ENCODE results near the gene ITPR2.
A peak's percentile ranks its signal among the peaks of the same experiment; 100 is the strongest.
"Not testable (repeated sequence)": the region's sequence is repeated elsewhere in the genome, so short reads cannot be mapped to it uniquely, and the experiment has no call there.

Gene ITPR2

DNA sequence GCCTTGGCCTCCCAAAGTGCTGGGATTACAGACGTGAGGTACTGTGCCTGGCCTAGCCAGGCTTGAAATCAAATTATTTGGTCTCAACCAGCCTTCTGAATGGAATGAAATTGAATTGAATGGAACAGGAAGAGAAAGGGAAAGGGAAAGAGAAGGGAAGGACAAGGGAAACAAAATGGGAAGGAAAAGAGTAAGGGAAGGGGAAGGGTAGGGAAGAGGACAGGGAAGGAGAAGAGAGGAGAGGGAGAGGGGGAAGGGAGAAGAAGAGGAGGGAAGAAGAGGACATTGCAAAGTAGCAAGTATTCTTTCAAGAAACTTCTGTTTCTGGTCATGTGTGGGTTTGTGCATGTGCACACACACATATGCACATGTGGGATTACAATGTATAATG, 97.8 kb downstream of the ITPR2 start:
- peaks cover 0 to 11% (median 0%) of the 10 kb centered on the region in 11 experiments; a peak in 1 of 22 replicates for H3K36me3 ChIP-seq
- H3K4me2 ChIP-seq, result peak overlapping the region in 1 of 11 experiments; percentile 10; a peak in 1 of 22 replicates
- H4K20me1 ChIP-seq, result peaks cover 0 to 51% (median 0%) of the 10 kb centered on the region in 11 experiments; a peak in 2 of 22 replicates
- H3K9me3 ChIP-seq (replicated peaks in 1 of 11), result peaks cover 10 to 38% (median 20%) of the 10 kb centered on the region in 11 experiments; a peak in 21 of 22 replicates
- TF ChIP-seq Cebpa-rat (IDR thresholded peaks at IDR 0.05), result no peak
- H3K4me3 ChIP-seq, result no peak overlapping the region
- H3K4me1 ChIP-seq, result peaks cover 0 to 62% (median 15%) of the 10 kb centered on the region in 10 experiments; a peak in 14 of 20 replicates
- no peak overlapping the region for H3K9ac ChIP-seq
- no peak overlapping the region for H3K27ac ChIP-seq
- H3K27me3 ChIP-seq, result no peaks in the 10 kb centered on the region

DNA sequence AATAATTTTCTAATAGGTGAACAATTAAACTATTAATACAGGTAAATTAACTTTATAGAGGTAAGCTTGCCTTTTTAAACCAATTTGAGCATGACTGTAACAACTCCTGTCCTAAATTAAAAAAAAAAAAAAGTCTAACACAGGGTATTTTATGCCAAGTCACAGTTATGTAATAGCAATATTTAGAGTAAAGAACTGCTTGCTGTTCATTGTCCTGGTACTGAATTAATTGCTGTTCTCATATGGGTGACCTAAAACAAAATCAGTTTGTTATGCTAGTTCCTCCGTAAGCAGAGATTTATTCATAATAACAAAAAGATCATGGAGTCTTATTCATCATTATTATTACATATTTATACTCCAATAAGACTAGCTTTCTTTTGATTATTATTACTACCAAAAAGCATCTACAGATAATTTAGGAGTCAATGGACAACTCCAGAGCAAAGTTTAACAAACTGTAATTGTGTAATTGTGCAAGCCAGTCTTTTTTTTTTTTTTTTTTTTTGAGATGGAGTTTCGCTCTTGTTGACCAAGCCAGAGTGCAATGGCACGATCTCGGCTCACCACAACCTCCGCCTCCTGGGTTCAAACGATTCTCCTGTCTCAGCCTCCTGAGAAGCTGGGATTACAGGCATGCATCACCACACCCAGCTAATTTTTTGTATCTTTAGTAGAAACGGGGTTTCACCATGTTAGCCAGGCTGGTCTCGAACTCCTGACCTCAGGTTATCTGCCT, 98.3 kb downstream of the ITPR2 start:
- Histone ChIP-seq H4K20me1 (peaks cover 0 to 57% (median 0%) of the 10 kb centered on the region in 11 experiments; a peak in 2 of 22 replicates), H3K36me3 (0 out of 22 replicates have a peak, but pooled peaks cover 0 to 7% (median 0%) of the 10 kb centered on the region in 11 experiments), H3K27ac (no peak overlapping the region), H3K9me3 (replicated peaks in 1 of 11) (peaks cover 9 to 32% (median 17%) of the 10 kb centered on the region in 11 experiments; a peak in 21 of 22 replicates), H3K4me2 (peak overlapping the region in 2 of 11 experiments; percentile 13 to 84; a peak in 2 of 22 replicates), H3K27me3 (no peaks in the 10 kb centered on the region), H3K4me3 (no peak overlapping the region), H3K9ac (no peak overlapping the region), H3K4me1 (peaks cover 0 to 60% (median 15%) of the 10 kb centered on the region in 10 experiments; a peak in 14 of 20 replicates)
- no peak for TF ChIP-seq Cebpa-rat (IDR thresholded peaks at IDR 0.05)

DNA sequence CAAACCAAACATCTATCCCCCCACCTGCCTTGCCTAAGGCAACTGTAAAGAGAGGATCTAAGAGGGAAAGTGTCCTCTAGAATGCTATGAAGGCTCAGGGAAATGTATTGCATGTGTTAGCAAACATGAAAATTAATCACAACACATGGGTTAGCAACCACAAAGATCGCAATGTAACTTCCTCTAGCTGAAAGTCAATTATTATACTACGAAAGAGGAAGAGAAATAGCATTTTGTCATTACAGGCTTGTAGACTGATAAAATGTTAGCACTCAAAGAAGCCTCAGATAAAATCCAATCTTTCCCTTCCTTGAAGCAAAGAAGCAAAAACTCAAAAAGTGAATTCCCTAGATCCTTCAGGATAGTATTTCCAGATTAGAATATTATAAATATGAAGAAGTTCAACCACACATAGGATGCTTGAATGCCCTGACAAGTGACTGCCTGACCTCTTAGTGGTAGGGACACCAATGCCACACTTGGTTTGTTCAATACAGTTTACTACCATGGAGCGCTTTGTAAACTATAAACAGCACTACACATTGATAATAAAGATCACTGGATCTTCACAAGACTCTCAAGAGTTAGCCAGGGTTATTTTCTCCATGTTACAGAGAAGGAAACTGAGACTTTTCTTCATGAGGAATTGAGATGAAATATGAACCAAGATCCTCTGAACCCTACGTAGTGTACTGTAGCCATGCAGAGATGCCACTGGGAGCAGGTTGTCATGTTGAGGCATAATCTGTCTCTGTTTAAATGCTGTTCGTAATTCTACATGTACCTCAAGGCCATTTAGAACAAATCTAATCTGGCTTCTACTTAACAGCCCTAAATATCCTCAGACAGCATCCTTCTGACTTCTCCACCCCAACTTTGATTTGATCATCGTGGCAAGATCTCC, 100.7 kb downstream of the ITPR2 start:
- peaks cover 0 to 67% (median 15%) of the 10 kb centered on the region in 10 experiments; a peak in 14 of 20 replicates for H3K4me1 ChIP-seq
- H3K4me3 ChIP-seq, result no peak overlapping the region
- peak overlapping the region in 7 of 11 experiments; percentile 29 to 84 (median 55); a peak in 12 of 22 replicates for H3K4me2 ChIP-seq
- peak overlapping the region in 5 of 11 experiments; percentile 8 to 69 (median 47); a peak in 9 of 22 replicates for H3K27ac ChIP-seq
- TF ChIP-seq Cebpa-rat (IDR thresholded peaks at IDR 0.05), result no peak
- peaks cover 0 to 81% (median 0%) of the 10 kb centered on the region in 11 experiments; a peak in 3 of 22 replicates for H4K20me1 ChIP-seq
- H3K9ac ChIP-seq, result peak overlapping the region in 2 of 11 experiments; percentile 8 to 9; a peak in 3 of 22 replicates
- H3K9me3 ChIP-seq (replicated peaks in 1 of 11), result peaks cover 0 to 8% (median 0%) of the 10 kb centered on the region in 11 experiments; a peak in 2 of 22 replicates
- no peaks in the 10 kb centered on the region for H3K27me3 ChIP-seq
- 0 out of 22 replicates have a peak, but pooled peaks cover 0 to 2% (median 0%) of the 10 kb centered on the region in 11 experiments for H3K36me3 ChIP-seq

DNA sequence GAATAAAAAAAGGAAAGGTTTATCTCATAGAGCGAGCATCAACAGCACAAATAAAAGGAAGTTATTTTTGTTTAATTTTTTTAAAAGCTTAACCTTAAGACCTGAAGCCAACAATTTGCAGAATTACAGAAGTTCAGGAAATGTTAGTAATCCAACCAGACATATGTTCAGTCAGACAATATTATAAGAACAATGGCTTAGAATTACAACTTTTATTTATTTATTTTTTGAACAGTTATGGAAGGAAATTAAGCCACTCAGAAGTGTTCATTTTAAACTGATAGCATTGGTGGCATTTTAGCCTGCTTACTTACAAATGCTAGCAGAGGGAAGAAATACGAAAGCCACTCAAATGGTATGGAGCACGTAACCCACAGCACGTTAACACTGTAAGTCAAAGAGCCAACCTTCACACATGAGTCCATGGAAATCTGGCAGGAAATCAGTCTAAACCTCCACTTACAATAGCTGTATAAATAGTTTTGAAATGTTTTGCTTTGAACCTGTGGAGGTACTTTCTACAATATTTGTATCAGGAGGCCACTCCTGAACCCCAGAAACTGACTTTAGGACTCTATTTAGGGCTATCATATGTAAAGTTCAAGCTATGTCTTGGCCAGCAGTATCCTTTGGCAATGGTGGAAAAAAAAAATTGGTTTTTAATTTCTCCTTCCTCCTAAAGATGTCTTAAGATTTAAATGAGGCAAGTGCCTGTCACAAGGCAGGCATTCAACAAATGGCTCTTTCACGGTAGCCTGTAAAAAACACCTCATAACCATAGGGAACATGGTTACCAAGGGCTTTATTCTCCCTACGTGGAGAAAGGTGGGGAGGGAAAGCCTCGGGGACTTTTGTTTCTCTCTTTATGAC, 102.3 kb downstream of the ITPR2 start:
- Histone ChIP-seq H3K4me3 (no peak overlapping the region), H3K27me3 (no peaks in the 10 kb centered on the region), H3K9ac (no peak overlapping the region), H3K27ac (peak overlapping the region in 4 of 11 experiments; percentile 23 to 69 (median 50); a peak in 6 of 22 replicates), H3K9me3 (replicated peaks in 1 of 11) (no peaks in the 10 kb centered on the region), H3K4me1 (peaks cover 0 to 63% (median 15%) of the 10 kb centered on the region in 10 experiments; a peak in 14 of 20 replicates), H3K36me3 (peaks cover 0 to 3% (median 0%) of the 10 kb centered on the region in 11 experiments; a peak in 2 of 22 replicates), H3K4me2 (peak overlapping the region in 4 of 11 experiments; percentile 55 to 84 (median 72); a peak in 7 of 22 replicates), H4K20me1 (peaks cover 0 to 91% (median 0%) of the 10 kb centered on the region in 11 experiments; a peak in 3 of 22 replicates)
- no peak for TF ChIP-seq Cebpa-rat (IDR thresholded peaks at IDR 0.05)

DNA sequence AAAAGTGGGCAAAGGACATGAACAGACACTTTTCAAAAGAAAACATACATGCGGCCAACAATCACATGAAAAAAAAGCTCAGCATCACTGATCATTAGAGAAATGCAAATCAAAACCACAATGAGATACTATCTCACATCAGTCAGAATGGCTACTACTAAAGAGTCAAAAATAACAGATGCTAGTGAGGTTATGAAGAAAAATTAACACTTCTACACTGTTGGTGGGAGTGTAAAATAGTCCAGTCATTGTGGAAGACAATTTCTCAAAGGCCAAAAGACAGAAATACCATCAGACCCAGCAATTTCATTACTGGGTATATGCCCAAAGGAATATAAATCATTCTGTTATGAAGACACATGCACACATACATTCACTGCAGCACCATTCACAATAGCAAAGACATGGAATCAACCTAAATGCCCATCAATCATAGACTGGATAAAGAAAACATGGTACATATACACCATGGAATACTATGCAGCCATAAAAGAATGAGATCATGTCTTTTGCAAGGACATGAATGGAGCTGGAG, 103.8 kb downstream of the ITPR2 start:
- H3K9ac ChIP-seq; H3K4me3 ChIP-seq; H3K27ac ChIP-seq; H3K27me3 ChIP-seq; H3K4me2 ChIP-seq; H3K9me3 ChIP-seq (replicated peaks in 1 of 11): not testable (repeated sequence)
- Histone ChIP-seq H3K36me3 (peaks cover 0 to 19% (median 0%) of the 10 kb centered on the region in 11 experiments; a peak in 3 of 22 replicates), H4K20me1 (peaks cover 0 to 83% (median 0%) of the 10 kb centered on the region in 11 experiments; a peak in 3 of 22 replicates), H3K4me1 (peaks cover 0 to 51% (median 15%) of the 10 kb centered on the region in 10 experiments; a peak in 14 of 20 replicates)

DNA sequence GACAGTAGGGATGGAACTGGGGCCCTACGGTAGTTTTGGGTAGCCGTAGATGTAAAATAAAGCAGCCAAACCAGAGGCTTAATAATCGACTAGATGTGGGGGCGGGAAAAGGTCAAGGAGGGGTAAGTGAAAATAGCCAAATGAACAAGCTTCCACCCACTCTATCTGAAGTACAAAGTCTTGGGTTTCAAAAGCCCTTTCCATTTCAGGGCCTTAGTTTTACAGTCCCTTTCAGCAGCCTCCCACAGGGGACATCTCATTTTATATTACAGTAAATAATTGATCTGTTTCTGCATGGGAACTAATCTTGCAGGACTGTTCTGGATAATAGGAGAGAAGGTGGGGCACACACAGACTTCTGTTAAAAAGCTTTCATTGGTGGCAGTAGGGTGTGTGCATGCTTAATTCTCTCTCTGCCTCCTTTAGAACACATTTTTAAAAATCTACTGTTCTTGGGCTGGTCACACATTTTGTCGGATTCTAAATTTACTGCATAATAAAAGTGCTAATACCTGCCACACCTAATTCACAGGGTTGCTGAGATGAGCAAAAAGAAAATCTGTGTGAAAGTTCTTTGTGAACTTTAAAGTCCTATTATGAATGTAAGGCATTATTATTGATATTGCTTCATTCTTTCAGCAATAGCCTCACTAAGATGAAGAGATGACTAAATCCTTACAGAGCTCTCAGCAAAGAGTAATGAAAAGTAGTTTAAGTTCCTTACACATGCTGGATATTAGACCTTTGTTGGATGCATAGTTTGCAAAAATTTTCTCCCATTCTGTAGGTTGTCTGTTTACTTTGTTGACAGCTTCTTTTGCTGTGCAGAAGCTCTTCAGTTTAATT, 104.6 kb downstream of the ITPR2 start:
- Histone ChIP-seq H3K4me2 (peak overlapping the region in 1 of 11 experiments; percentile 1; a peak in 1 of 22 replicates), H3K9ac (no peak overlapping the region), H3K9me3 (replicated peaks in 1 of 11) (no peaks in the 10 kb centered on the region), H3K4me3 (no peak overlapping the region), H3K36me3 (peaks cover 0 to 25% (median 0%) of the 10 kb centered on the region in 11 experiments; a peak in 3 of 22 replicates), H3K27ac (no peak overlapping the region), H4K20me1 (peaks cover 0 to 83% (median 0%) of the 10 kb centered on the region in 11 experiments; a peak in 3 of 22 replicates), H3K4me1 (peaks cover 0 to 47% (median 17%) of the 10 kb centered on the region in 10 experiments; a peak in 16 of 20 replicates), H3K27me3 (no peaks in the 10 kb centered on the region)
- TF ChIP-seq Cebpa-rat (IDR thresholded peaks at IDR 0.05), result no peak
